ENCODE data around the gene TBCA. TPM values are rescaled to one million over a fixed set of nuclear protein-coding genes. Genes with fewer than 3 reads are reported as not detected.
A peak's percentile ranks its signal among the peaks of the same experiment; 100 is the strongest.

The TBCA gene, protein sequence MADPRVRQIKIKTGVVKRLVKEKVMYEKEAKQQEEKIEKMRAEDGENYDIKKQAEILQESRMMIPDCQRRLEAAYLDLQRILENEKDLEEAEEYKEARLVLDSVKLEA
- total RNA-seq (2014; rRNA removed; shearing (Covaris generic)) = 661 and 707 TPM in 2 replicates

DNA sequence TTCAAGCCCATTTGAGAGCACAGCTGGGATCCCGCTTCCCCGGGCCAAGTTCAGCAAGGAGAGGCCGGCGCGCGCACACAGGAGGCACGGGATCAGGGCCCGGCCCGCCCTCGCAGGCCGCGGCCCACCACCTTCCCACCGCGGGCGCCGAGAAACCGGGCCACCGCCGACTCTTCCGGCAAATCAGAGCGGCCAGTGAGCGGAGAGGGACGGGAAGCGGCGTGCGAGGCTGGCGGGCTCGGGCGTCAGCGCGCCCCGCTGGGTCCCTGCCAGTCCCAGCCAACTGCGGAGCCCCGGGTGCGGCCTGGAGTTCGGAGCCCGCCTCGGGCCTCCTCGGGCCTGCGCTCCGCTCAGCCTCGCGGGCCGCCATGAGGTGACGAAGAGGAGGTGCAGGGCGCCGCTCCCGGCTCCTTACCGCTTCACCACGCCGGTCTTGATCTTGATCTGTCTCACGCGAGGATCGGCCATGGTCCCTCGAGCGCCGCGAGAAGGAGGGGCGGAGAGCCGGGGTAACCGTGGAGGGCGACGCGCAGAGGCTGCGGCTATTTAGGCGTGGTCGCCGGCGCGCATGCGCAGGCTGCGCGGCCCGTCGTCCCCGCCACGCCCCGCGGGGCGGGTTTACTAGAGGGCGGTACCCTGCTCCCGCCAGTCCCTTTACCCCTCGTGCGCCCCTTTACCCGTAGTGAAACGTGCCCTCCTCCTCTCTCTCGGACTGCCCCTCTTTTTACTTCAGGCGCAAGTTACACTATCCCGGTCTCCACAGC lies at the start of gene TBCA:
Gene TBCA (minus strand): TSS at position 550 of the 764 bp plus-strand sequence. CDS start 82 bp downstream, at position 468.
- Histone ChIP-seq H3K4me1 (peaks cover 10% of the 10 kb centered on the region), H3K36me3 (peaks cover 30% of the 10 kb centered on the region), H3K9me3 (replicated peaks) (no peaks in the 10 kb centered on the region), H3K27me3 (no peaks in the 10 kb centered on the region), H3K4me3 (peak within 1 kb of the TSS; percentile 83), H3K27ac (peak within 1 kb of the TSS; percentile 93)
- DNase-seq = peak; percentile 96

DNA sequence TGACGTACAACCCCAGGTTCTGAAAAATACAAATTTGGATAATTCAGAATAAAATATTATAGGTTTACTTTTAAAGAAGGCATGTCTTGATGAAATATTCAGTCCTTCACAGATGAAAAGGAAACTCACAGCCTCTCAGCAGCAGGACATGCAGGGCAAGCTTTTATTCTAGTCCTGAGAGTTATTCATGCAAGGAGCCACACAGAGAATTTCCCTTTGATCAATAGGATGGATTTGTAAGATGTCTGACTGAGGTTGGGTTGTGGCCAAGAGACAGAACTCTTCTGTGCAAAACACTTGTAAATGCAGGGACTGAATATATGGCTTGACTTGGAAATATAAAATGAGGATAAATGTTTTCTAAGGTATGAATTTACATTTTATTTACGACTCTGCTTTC lies 48.8 kb upstream of the TBCA start:
- DNase-seq = no peak
- H3K9me3 ChIP-seq (replicated peaks) = no peaks in the 10 kb centered on the region
- no peak overlapping the region for H3K27ac ChIP-seq
- H3K4me3 ChIP-seq = no peak overlapping the region
- H3K36me3 ChIP-seq = no peaks in the 10 kb centered on the region
- H3K27me3 ChIP-seq = no peaks in the 10 kb centered on the region
- peaks cover 2% of the 10 kb centered on the region; the same call in 1 of the 2 replicates for H3K4me1 ChIP-seq

DNA sequence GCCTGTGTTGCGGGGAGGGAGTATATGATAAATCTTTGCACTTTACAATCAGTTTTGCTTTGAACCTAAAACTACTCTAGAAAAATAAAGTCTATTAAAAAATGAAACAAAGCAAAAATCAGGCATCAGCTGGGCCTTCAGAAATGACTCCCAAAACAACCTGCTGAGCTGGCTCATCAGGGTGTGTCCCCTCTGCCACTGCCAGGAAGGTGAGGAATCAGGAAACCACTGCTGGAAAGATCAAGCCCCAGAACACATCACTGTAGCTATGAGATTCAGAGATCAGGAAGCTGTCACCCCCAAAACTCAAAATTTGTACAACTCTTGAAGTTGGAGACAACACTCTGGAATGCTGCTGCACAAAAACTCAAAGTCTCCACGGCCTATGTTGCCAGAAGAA lies 40.5 kb upstream of the TBCA start:
- Histone ChIP-seq H3K4me1 (no peaks in the 10 kb centered on the region), H3K36me3 (no peaks in the 10 kb centered on the region), H3K27me3 (no peaks in the 10 kb centered on the region), H3K4me3 (no peak overlapping the region), H3K27ac (no peak overlapping the region), H3K9me3 (replicated peaks) (no peaks in the 10 kb centered on the region)
- DNase-seq = no peak

DNA sequence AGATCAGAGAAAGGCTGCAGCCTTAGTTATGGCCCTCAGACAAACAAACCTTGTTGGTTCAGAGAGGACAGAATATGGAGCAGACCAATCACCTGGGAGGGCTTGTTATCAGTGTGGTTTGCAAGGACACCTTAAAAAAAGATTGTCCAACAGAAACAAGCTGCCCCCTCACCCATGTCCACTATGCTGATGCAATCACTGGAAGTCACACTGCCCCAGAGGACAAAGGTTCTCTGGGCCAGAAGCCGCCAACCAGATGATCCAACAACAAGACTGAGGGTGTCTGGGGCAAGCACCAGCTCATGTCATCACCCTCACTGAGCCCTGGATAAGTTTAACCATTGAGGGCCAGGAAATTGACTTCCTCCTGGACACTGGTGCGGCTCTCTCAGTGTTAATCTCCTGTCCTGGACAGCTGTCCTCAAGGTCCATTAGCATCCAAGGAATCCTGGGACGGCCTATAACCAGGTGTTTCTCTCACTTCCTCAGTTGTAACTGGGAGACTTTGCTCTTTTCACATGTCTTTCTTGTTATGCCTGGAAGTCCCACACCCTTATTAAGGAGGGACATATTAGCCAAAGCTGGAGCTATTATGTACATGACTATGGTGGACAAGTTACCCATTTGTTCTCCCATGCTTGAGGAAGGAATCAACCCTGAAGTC lies 36.9 kb upstream of the TBCA start:
- 0 out of 2 replicates have a peak, but pooled peaks cover 2% of the 10 kb centered on the region for H3K9me3 ChIP-seq (replicated peaks)
- DNase-seq = no peak

DNA sequence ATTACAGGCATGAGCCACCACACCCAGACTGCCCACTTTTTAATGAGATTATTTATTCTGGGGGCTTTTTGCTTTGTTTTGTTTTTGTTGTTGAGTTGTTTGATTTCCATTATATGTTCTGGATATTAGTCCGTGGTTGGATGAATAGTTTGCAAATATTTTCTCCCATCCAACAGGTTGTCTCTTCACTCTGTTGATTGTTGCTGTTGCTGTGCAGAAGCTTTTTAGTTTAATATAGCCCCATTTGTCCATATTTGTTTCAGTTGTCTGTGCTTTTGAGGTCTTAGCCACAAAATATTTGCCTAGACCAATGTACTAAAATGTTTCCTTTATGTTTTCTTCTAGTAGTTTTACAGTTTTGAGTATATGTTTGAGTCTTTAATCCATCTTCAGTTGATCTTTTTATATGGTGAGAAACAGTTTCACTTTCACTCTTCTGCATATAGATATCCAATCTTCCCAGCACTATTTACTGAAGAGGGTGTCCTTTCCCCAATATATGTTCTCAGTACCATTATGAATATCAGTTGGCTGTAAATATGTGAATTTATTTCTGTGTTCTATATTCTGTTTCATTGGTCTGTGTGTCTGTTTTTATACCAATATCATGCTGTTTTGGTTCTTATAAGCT lies 30.2 kb upstream of the TBCA start:
- peak in 1 of 2 experiments; percentile 9 for DNase-seq
- Histone ChIP-seq H3K4me1 (peaks cover 15% of the 10 kb centered on the region), H3K9me3 (replicated peaks) (0 out of 2 replicates have a peak, but pooled peaks cover 2% of the 10 kb centered on the region), H3K27me3 (no peaks in the 10 kb centered on the region), H3K27ac (peak overlapping the region; percentile 71), H3K36me3 (no peaks in the 10 kb centered on the region), H3K4me3 (peak overlapping the region; percentile 24)

More for the DNA sequence above, 36.9 kb upstream of the TBCA start:
- no peaks in the 10 kb centered on the region for H3K4me1 ChIP-seq
- H3K4me3 ChIP-seq = no peak overlapping the region
- no peak overlapping the region for H3K27ac ChIP-seq
- no peaks in the 10 kb centered on the region for H3K36me3 ChIP-seq
- no peaks in the 10 kb centered on the region for H3K27me3 ChIP-seq

DNA sequence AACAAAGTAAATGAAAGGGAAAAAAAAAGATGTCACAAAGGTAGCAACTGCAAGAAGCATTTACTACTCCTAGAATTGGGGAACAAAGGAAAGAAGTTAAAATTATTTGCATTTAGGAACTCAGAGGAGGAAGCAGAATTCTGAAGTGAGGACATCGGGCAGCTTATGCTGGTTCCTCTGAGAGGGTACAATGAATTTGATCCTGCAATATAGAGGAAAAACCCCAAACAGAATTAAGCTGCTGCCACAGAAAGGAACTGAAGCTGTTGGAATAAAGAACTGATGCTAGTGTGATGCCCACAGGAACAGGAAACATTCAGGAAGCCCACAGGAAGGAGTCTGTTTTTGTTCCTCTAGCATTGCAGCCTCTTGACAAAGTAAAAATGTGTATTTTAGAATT lies 22.3 kb upstream of the TBCA start:
- no peak for DNase-seq
- H3K36me3 ChIP-seq = no peaks in the 10 kb centered on the region
- H3K27me3 ChIP-seq = no peaks in the 10 kb centered on the region
- no peaks in the 10 kb centered on the region for H3K4me1 ChIP-seq
- H3K9me3 ChIP-seq (replicated peaks) = no peaks in the 10 kb centered on the region
- no peak overlapping the region for H3K27ac ChIP-seq
- no peak overlapping the region for H3K4me3 ChIP-seq

DNA sequence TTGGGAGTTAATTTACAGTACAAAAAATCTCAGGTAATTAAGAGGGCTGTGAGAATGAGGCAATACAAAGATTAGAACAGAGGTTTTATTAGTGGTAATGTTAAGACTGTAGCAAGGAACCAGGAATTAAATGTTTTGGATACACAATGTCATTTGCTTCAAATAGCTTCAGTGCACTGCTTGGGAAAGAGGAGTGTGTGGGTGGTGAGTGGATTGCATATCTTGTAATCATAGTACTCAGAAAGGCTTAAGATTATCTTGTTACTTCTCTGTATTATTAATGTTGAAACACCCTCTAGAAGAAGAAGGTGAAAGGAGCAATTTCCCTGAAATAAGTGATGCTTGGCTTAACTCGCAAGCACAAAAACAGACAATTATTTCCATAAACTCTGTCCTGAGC lies 21.0 kb upstream of the TBCA start:
- DNase-seq = no peak
- Histone ChIP-seq H3K36me3 (no peaks in the 10 kb centered on the region), H3K4me3 (no peak overlapping the region), H3K27ac (no peak overlapping the region), H3K4me1 (no peaks in the 10 kb centered on the region), H3K9me3 (replicated peaks) (no peaks in the 10 kb centered on the region; the same call in 1 of the 2 replicates), H3K27me3 (no peaks in the 10 kb centered on the region)

DNA sequence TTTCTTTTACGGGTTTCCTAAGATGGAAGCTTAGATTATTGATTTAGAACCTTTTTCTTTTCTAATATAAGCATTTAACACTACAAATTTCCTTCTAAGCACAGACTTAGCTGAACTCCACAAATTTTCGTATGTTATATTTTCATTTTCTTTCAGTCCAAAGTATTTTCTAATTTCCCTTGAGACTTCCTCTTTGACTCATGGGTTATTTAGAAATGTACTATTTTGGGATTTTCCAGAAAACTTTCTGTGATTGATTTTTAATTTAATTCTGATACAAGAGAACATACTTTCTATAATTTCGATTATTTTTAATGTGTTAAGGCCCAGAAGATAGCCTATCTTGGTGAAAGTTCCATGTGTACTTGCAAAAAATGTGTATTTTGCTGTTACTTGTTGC lies 19.7 kb upstream of the TBCA start:
- Histone ChIP-seq H3K36me3 (no peaks in the 10 kb centered on the region), H3K9me3 (replicated peaks) (no peaks in the 10 kb centered on the region; the same call in 1 of the 2 replicates), H3K27ac (no peak overlapping the region), H3K27me3 (no peaks in the 10 kb centered on the region), H3K4me3 (no peak overlapping the region), H3K4me1 (no peaks in the 10 kb centered on the region)
- no peak for DNase-seq

DNA sequence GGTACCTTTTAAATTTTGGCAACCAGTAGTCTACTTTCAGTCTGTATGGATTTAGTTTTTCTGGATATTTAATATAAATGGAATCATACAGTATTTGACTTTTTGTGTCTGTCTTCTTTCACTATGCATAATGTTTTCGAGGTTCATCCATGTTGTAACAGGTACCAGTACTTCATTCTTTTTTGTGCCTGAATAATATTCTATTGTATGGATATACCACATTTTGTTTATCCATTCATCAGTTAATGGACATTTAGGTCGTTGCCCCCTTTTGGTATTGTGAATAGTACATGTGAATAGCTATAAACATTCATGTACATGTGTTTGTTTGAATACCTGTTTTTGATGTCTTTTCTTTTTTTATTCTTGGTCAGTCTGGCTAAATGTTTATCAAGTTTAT lies 19.1 kb upstream of the TBCA start:
- Histone ChIP-seq H3K27ac (no peak overlapping the region), H3K27me3 (no peaks in the 10 kb centered on the region), H3K36me3 (no peaks in the 10 kb centered on the region), H3K4me3 (no peak overlapping the region), H3K9me3 (replicated peaks) (no peaks in the 10 kb centered on the region; the same call in 1 of the 2 replicates), H3K4me1 (no peaks in the 10 kb centered on the region)
- no peak for DNase-seq

DNA sequence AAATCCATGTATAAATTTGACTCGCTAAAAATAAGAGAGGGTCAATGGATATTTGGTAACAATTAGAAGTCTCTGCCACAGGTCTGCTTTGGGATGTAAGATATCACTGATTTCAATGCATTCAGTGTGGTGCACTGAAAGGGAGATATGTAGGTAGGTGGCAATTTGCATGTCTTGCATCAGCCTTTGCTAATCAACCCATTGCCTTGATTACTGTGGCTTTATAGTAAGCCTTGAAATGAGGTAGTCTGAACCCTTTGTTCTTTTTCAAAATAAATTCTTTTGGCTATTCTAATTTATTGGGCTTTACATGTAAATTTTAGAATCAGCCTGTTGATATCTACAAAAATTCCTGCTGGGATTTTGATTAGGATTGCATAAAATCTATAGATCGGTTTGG lies 15.8 kb upstream of the TBCA start:
- no peak overlapping the region for H3K4me3 ChIP-seq
- no peaks in the 10 kb centered on the region for H3K27me3 ChIP-seq
- no peaks in the 10 kb centered on the region; the same call in 1 of the 2 replicates for H3K9me3 ChIP-seq (replicated peaks)
- DNase-seq = no peak
- H3K4me1 ChIP-seq = no peaks in the 10 kb centered on the region
- H3K27ac ChIP-seq = no peak overlapping the region
- H3K36me3 ChIP-seq = no peaks in the 10 kb centered on the region

DNA sequence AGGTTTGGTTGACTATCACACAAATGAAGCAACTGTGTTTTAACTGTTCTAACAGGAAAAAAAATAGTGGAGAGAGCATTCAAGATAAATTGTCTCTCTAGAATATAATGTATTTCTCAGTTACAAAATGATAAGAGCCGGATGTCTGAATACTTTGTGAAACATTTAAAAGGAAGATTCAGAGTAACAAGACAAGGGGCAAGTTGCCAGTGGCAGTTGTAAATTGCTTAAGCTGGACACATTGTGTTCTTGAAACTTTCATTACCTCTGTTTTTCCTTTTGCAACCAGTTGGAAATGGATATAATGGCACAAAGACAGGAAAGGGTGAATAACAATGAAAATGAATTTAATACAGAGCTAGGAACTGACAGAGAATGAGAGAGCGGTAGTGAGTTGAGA lies 15.2 kb upstream of the TBCA start:
- Histone ChIP-seq H3K36me3 (no peaks in the 10 kb centered on the region), H3K27me3 (no peaks in the 10 kb centered on the region), H3K4me3 (no peak overlapping the region), H3K4me1 (no peaks in the 10 kb centered on the region), H3K27ac (no peak overlapping the region), H3K9me3 (replicated peaks) (no peaks in the 10 kb centered on the region; the same call in 1 of the 2 replicates)
- DNase-seq = no peak

DNA sequence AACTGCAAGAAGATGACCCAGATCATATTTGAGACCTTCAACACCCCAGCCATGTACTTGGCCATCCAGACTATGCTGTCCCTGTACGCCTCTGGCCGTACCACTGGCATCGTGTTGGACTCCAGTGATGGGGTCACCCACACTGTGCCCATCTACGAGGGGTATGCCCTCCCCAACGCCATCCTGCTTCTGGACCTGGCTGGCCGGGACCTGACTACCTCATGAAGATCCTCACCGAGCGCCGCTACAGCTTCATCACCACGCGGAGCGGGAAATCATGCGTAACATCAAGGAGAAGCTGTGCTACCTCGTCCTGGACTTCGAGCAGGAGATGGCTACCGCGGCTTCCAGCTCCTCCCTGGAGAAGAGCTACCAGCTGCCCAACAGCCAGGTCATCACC lies 9.1 kb upstream of the TBCA start:
- H3K4me1 ChIP-seq = no peaks in the 10 kb centered on the region
- H3K4me3 ChIP-seq = no peak overlapping the region
- H3K36me3 ChIP-seq = no peaks in the 10 kb centered on the region
- no peak for DNase-seq
- no peaks in the 10 kb centered on the region for H3K9me3 ChIP-seq (replicated peaks)
- H3K27ac ChIP-seq = no peak overlapping the region
- H3K27me3 ChIP-seq = no peaks in the 10 kb centered on the region

DNA sequence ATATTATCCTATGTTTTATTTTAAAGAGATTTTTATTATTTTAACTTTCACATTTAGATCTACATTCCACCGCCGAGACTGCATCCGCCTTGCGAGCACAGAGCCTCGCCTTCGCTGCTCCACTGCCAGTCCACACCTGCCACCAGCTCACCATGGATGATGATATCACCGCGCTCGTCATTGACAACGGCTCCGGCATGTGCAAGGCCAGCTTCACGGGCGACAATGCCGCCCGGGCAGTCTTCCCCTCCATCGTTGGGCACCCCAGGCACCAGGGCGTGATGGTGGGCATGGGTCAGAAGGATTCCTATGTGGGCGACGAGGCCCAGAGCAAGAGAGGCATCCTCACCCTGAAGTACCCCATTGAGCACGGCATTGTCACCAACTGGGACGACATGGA lies 8.6 kb upstream of the TBCA start:
- Histone ChIP-seq H3K9me3 (replicated peaks) (no peaks in the 10 kb centered on the region), H3K4me1 (no peaks in the 10 kb centered on the region), H3K27me3 (no peaks in the 10 kb centered on the region), H3K27ac (no peak overlapping the region), H3K36me3 (no peaks in the 10 kb centered on the region), H3K4me3 (no peak overlapping the region)
- no peak for DNase-seq

DNA sequence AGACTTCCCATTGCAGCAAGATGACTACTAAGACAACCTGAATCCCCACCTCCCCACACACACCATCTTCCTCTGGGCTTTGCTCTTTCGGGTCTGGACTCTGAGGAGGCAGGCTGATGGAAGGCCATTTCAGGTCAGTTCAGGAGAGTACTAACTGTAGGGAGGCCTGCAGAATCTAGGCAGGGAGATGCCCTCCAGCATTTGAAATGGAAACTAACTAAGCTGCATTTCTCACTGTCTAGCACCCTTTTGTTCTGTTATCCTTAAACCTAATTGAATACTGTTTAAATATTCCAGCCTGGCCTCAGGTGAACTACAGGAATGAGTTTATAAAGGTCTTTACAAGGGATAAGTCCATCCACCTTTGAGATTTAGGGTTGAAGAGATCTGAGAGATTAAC lies 4.9 kb upstream of the TBCA start:
- H3K4me1 ChIP-seq = no peaks in the 10 kb centered on the region

More for the DNA sequence above, 4.9 kb upstream of the TBCA start:
- Histone ChIP-seq H3K27me3 (no peaks in the 10 kb centered on the region), H3K27ac (no peak overlapping the region), H3K9me3 (replicated peaks) (no peaks in the 10 kb centered on the region), H3K36me3 (no peaks in the 10 kb centered on the region), H3K4me3 (no peak overlapping the region)
- no peak for DNase-seq
